ENCODE results near the gene TLR3. TPM values are rescaled to one million over a fixed set of nuclear protein-coding genes. Genes with fewer than 3 reads are reported as not detected.

The TLR3 gene
- total RNA-seq, 2 experiments from 2014 or later: 0.28 to 0.47 TPM

DNA sequence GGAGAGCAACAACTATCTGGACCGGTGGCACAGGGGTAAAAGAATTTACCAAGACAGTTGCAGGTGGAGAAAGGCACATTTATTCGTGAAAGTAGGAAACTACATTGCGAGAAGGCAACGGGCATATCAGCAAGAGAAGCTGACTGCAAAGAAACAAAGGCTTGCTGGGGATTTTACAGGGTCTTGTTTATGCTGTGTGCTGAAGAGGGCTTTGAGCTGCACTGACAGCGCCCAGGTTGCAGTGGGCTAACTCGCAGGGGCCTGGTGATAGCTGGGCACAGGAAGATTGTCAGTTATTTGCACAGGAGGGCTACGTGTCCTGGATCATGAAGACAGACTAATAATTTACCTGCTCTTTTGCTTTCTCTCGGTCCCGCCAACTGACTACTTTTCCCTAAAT is 10.7 kb downstream of the TLR3 start:
- no peaks in the 10 kb centered on the region for H3K36me3 ChIP-seq (ENCODE audit: insufficient read depth, low read length)
- H3K4me1 ChIP-seq (ENCODE audit: insufficient read depth, low read length): no peaks in the 10 kb centered on the region
- intact Hi-C loops (cut with DNase I, micrococcal nuclease): no loop called here
- H3K4me3 Mint-ChIP-seq: no peak overlapping the region
- no peaks in the 10 kb centered on the region for H3K4me1 Mint-ChIP-seq (ENCODE audit: low read depth)
- ChIA-PET CTCF (no interaction called here), POLR2A (interaction anchor here (0.8 to 0.9 kb wide), 2 partner anchors 9 to 125 kb away, joined by 3 read pairs; no protein-coding TSS in a partner anchor)
- H3K27ac Mint-ChIP-seq: no peak overlapping the region
- TF ChIP-seq CTCF (IDR thresholded peaks at IDR 0.05): no peak
- no peaks in the 10 kb centered on the region for H3K27me3 ChIP-seq (ENCODE audit: control insufficient read depth in 1 of 2, insufficient read depth in 2 of 2, low read length in 2 of 2)
- H3K27ac ChIP-seq (ENCODE audit: low read depth in 1 of 2, low read length in 2 of 2): no peak overlapping the region
- H3K4me3 ChIP-seq (ENCODE audit: low read length): no peak overlapping the region
- H3K36me3 Mint-ChIP-seq (ENCODE audit: low read depth): no peaks in the 10 kb centered on the region
- H3K9me3 Mint-ChIP-seq: no peaks in the 10 kb centered on the region
- no peak for ATAC-seq (ENCODE audit: poor library complexity)
- H3K27me3 Mint-ChIP-seq: peaks cover 5% of the 10 kb centered on the region
- no peaks in the 10 kb centered on the region for H3K9me3 ChIP-seq (ENCODE audit: control insufficient read depth in 1 of 2, insufficient read depth in 1 of 2, low read length in 2 of 2)
- DNase-seq: no peak

DNA sequence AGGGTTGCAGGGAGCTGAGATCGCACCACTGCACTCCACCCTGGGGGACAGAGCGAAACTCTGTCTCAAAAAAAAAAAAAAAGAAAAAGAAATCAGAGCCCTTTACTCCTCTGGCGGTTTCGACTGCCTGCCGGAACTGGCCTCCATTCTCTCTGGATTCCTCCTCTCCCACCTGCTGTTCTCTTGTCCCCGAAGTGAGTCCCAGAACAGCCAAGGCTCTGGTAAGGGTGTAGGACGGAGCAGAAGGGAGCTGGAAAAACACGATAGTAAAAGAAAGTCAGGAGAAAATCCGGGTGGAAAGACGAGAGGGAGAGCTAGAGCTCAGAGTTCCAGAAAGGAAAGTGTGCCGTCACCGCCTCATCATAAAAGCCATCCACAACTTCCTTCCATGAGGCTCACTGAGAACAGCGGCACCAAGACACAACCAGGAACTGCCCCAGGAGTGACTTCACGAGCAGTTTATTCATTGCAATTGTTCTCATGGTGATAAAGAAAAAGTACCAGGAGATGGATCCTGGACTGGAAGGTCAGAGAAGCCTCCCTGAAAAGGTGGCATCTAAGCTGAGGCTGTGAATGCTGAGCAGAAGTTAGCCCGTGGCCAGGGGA is 12.3 kb downstream of the TLR3 start:
- CTCF ChIA-PET: no interaction called here
- no peaks in the 10 kb centered on the region for H3K4me1 ChIP-seq (ENCODE audit: insufficient read depth, low read length)
- ATAC-seq (ENCODE audit: poor library complexity) (no peak), DNase-seq (no peak)
- Mint-ChIP-seq H3K27me3 (peaks cover 5% of the 10 kb centered on the region), H3K9me3 (no peaks in the 10 kb centered on the region), H3K4me1 (ENCODE audit: low read depth) (no peaks in the 10 kb centered on the region), H3K4me3 (no peak overlapping the region), H3K27ac (no peak overlapping the region), H3K36me3 (ENCODE audit: low read depth) (no peaks in the 10 kb centered on the region)
- no peak overlapping the region for H3K4me3 ChIP-seq (ENCODE audit: low read length)
- no peaks in the 10 kb centered on the region for H3K36me3 ChIP-seq (ENCODE audit: insufficient read depth, low read length)
- H3K27me3 ChIP-seq (ENCODE audit: control insufficient read depth in 1 of 2, insufficient read depth in 2 of 2, low read length in 2 of 2): no peaks in the 10 kb centered on the region
- H3K9me3 ChIP-seq (ENCODE audit: control insufficient read depth in 1 of 2, insufficient read depth in 1 of 2, low read length in 2 of 2): no peaks in the 10 kb centered on the region
- H3K27ac ChIP-seq (ENCODE audit: low read depth in 1 of 2, low read length in 2 of 2): no peak overlapping the region
- TF ChIP-seq CTCF (IDR thresholded peaks at IDR 0.05): no peak
- POLR2A ChIA-PET: no interaction called here
- intact Hi-C loops (cut with DNase I, micrococcal nuclease): no loop called here

GRCh38 chr4:186082221-186082620 is 13.3 kb downstream of the TLR3 start:
- Histone ChIP-seq H3K36me3 (ENCODE audit: insufficient read depth, low read length) (no peaks in the 10 kb centered on the region), H3K4me3 (ENCODE audit: low read length) (no peak overlapping the region), H3K27me3 (ENCODE audit: control insufficient read depth in 1 of 2, insufficient read depth in 2 of 2, low read length in 2 of 2) (no peaks in the 10 kb centered on the region), H3K4me1 (ENCODE audit: insufficient read depth, low read length) (no peaks in the 10 kb centered on the region), H3K9me3 (ENCODE audit: control insufficient read depth in 1 of 2, insufficient read depth in 1 of 2, low read length in 2 of 2) (no peaks in the 10 kb centered on the region), H3K27ac (ENCODE audit: low read depth in 1 of 2, low read length in 2 of 2) (no peak overlapping the region)
- TF ChIP-seq CTCF (IDR thresholded peaks at IDR 0.05): no peak
- Mint-ChIP-seq H3K27ac (no peak overlapping the region), H3K9me3 (no peaks in the 10 kb centered on the region), H3K27me3 (peaks cover 5% of the 10 kb centered on the region), H3K4me3 (no peak overlapping the region), H3K36me3 (ENCODE audit: low read depth) (no peaks in the 10 kb centered on the region), H3K4me1 (ENCODE audit: low read depth) (no peaks in the 10 kb centered on the region)
- intact Hi-C loops (cut with DNase I, micrococcal nuclease): no loop called here
- ChIA-PET CTCF (no interaction called here), POLR2A (no interaction called here)
- DNase-seq: no peak
- no peak for ATAC-seq (ENCODE audit: poor library complexity)

All from CD4-positive, alpha-beta T cell (primary cell).